GM12878 (cell line): ENCODE data around the gene CMC1. TPM values are rescaled to one million over a fixed set of nuclear protein-coding genes. Genes with fewer than 3 reads are reported as not detected.
"Not testable (repeated sequence)": the region's sequence is repeated elsewhere in the genome, so short reads cannot be mapped to it uniquely, and the experiment has no call there.

Experiments used
- ATAC-seq: fragments of 200-7000 bp; cut with Tn5 transposase; 3 replicates; pipeline ENCODE4 v1.9.1; 2020; ENCODE audit warnings: mild to moderate bottlenecking, moderate library complexity
- BruUV-seq: library from RNA; stranded (reverse); fragments of 400-500 nt; replicated peaks from 2 replicates; lab custom pipeline; 2021; lab: Mats Ljungman, UMichigan
- CTCF ChIA-PET: fragments of 300-600 bp; sonication (Branson Sonifier 250); formaldehyde crosslinking; extraction: SDS; loops from one replicate; lab custom pipeline; 2021; ENCODE audit warnings: inconsistent platforms; lab: Yijun Ruan, JAX
- POLR2A ChIA-PET: fragments of 350-600 bp; formaldehyde crosslinking; extraction: SDS; loops from one replicate; lab custom pipeline; 2021; ENCODE audit warnings: inconsistent platforms; lab: Charles Lee
- RAD21 ChIA-PET: fragments of 300-600 bp; sonication (Branson Sonifier 250); formaldehyde crosslinking; loops from one replicate; lab custom pipeline; 2023; ENCODE audit warnings: antibody characterized with exemption; ENCODE audit not compliant: unreplicated experiment; lab: Charles Lee
- SMC1A ChIA-PET: fragments of 300-600 bp; sonication (Branson Sonifier 250); formaldehyde crosslinking; loops from one replicate; lab custom pipeline; 2023; ENCODE audit not compliant: unreplicated experiment, uncharacterized antibody; lab: Charles Lee
- DNase-seq: peaks from one replicate; pipeline ENCODE4 v3.0.0-alpha.2; 2011; ENCODE audit warnings: low read depth, low spot score
- FAIRE-seq: peaks from 3 replicates; lab custom pipeline; 2011; peaks lifted over from hg19 to GRCh38; lab: Jason Lieb, UNC
- H2AFZ ChIP-seq: 2 replicates; pipeline ENCODE4 v1.6.0; 2011; ENCODE audit warnings: low read depth, low read length, control low read depth; ENCODE audit not compliant: control insufficient read depth
- H3K27ac ChIP-seq: 2 replicates; pipeline ENCODE4 v1.5.1; 2011; ENCODE audit warnings: control low read depth; ENCODE audit not compliant: control insufficient read depth, insufficient read depth
- H3K27me3 ChIP-seq, 2 experiments: replicated peaks in 1 of 2; 2 replicates each; pipeline versions ENCODE4 v1.6.0 to v1.6.1; 2011; ENCODE audit warnings: low read length in 1 of 2; ENCODE audit not compliant: control insufficient read depth in 2 of 2, insufficient read depth in 2 of 2
- H3K36me3 ChIP-seq, 2 experiments: 2 replicates each; pipeline ENCODE4 v1.5.1; 2011; ENCODE audit warnings: low read length in 1 of 2; ENCODE audit not compliant: control insufficient read depth in 2 of 2, insufficient read depth in 2 of 2
- H3K4me1 ChIP-seq: 2 replicates; pipeline ENCODE4 v1.6.1; 2011; ENCODE audit warnings: mild to moderate bottlenecking, low read length, moderate library complexity, mixed read lengths; ENCODE audit not compliant: control insufficient read depth, insufficient read depth
- H3K4me2 ChIP-seq: 2 replicates; pipeline ENCODE4 v1.6.0; 2011; ENCODE audit warnings: control low read depth; ENCODE audit not compliant: control insufficient read depth, insufficient read depth
- H3K4me3 ChIP-seq: fragments of 200-600 bp; sonication (generic); 2 replicates; pipeline ENCODE4 v1.5.1; 2016
- H3K79me2 ChIP-seq: 2 replicates; pipeline ENCODE4 v1.6.0; 2011; ENCODE audit warnings: low read length; ENCODE audit not compliant: control insufficient read depth, insufficient read depth
- H3K9ac ChIP-seq: 2 replicates; pipeline ENCODE4 v1.8.0; 2011; ENCODE audit warnings: low read length, control low read depth, mixed read lengths; ENCODE audit not compliant: control insufficient read depth, insufficient read depth
- H3K9me3 ChIP-seq: replicated peaks from 3 replicates; pipeline ENCODE4 v1.5.1; 2011; ENCODE audit warnings: mild to moderate bottlenecking, low read length; ENCODE audit not compliant: control insufficient read depth, insufficient read depth
- H4K20me1 ChIP-seq: 2 replicates; pipeline ENCODE4 v1.6.0; 2011; ENCODE audit not compliant: control insufficient read depth, insufficient read depth
- ATF3 ChIP-seq: IDR thresholded peaks from 2 replicates; pipeline ENCODE4 v1.6.1; 2011; ENCODE audit warnings: low read depth, mild to moderate bottlenecking, low read length, moderate library complexity, borderline replicate concordance; ENCODE audit errors: extremely low read depth
- BRCA1 ChIP-seq: IDR thresholded peaks from 2 replicates; pipeline ENCODE4 v1.6.1; 2011; ENCODE audit warnings: low read depth, low read length, improper control_type of control experiment
- CEBPZ ChIP-seq: fragments of 150-350 bp; IDR thresholded peaks from 2 replicates; pipeline ENCODE4 v1.6.1; 2016; ENCODE audit warnings: low read depth, low read length
- DPF2 ChIP-seq: fragments of 450-650 bp; IDR thresholded peaks from 2 replicates; pipeline ENCODE4 v1.6.1; 2017; ENCODE audit warnings: mild to moderate bottlenecking
- HDGF ChIP-seq: fragments of 450-650 bp; IDR thresholded peaks from 2 replicates; pipeline ENCODE4 v1.6.1; 2016; ENCODE audit warnings: antibody characterized with exemption
- IKZF2 ChIP-seq, 2 experiments: fragments of 450-650 bp; IDR thresholded peaks; 2 replicates each; pipeline ENCODE4 v1.6.1; 2017; ENCODE audit warnings: mild to moderate bottlenecking in 2 of 2, moderate library complexity in 2 of 2
- MYB ChIP-seq: fragments of 150-350 bp; IDR thresholded peaks from 2 replicates; pipeline ENCODE4 v1.6.1; 2014; ENCODE audit warnings: mild to moderate bottlenecking, low read depth, low read length, borderline replicate concordance
- NR2F1 ChIP-seq: fragments of 450-650 bp; conservative IDR thresholded peaks from 2 replicates; pipeline ENCODE4 v1.6.1; 2017; ENCODE audit warnings: mild to moderate bottlenecking
- SP1 ChIP-seq: IDR thresholded peaks from one replicate; pipeline ENCODE4 v1.6.1; 2011; ENCODE audit warnings: low read depth, low read length
- TARDBP ChIP-seq: IDR thresholded peaks from 2 replicates; pipeline ENCODE4 v1.6.1; 2016; ENCODE audit warnings: borderline replicate concordance
- WGBS: methylation state at CpG from one replicate; pipeline ENCODE4 v1.1.6; 2016; ENCODE audit warnings: low lambda C conversion rate; ENCODE audit not compliant: insufficient replicate concordance, insufficient coverage; ENCODE audit errors: missing lambda C conversion rate; 5-methylcytosine and 5-hydroxymethylcytosine counted together
- in situ Hi-C: fragments of 300-500 bp; cut with MboI; formaldehyde crosslinking; loops from 9 replicates; pipeline ENCODE4 v1.14.3; 2018; ENCODE audit warnings: mixed read lengths
- intact Hi-C: fragments of 100-400 bp; cut with micrococcal nuclease; formaldehyde crosslinking; loops from one replicate; pipeline ENCODE4 v1.14.2; 2022; ENCODE audit not compliant: unreplicated experiment
- polyA plus RNA-seq, 11 experiments: library from polyadenylated mRNA; depleted of rRNA in 4 of 11; unstranded in 6 of 11; stranded (reverse) in 5 of 11; fragments of >200 nt; fragmentation: Nextera tagmentation in 4 of 11; fragmentation: Illumina TruSeq in 1 of 11; extraction: Ambion mirVana in 4 of 11; extraction: Trizol in 1 of 11; gene quantifications; 1 replicate in 1 of 11; 2 replicates in 10 of 11; pipeline versions ENCODE4 v1.2.1 to v1.2.3, GENCODE V29; 2011 to 2016; ENCODE audit warnings: inconsistent platforms in 2 of 11, missing spikeins in 2 of 11, low read depth in 1 of 11
- total RNA-seq, 4 experiments: library from RNA; depleted of rRNA in 3 of 4; stranded (reverse); fragments of >200 nt in 3 of 4; fragmentation: Illumina TruSeq in 1 of 4; extraction: Trizol in 1 of 4; gene quantifications; 2 replicates each; pipeline versions ENCODE4 v1.2.1 to v1.2.3, GENCODE V29; 2013 to 2021
- TF ChIP-seq, protein P1 (sequence below): fragments of 450-650 bp; IDR thresholded peaks from 2 replicates; pipeline ENCODE4 v1.6.1; 2017; ENCODE audit warnings: mild to moderate bottlenecking, moderate library complexity

CMC1 gene
- total and polyA plus RNA-seq, 10 of the 15 experiments (the other 5 are each of a cell fraction or from before 2014, with no cell fraction given) = 12.3 to 118 (median 29.3) TPM

DNA sequence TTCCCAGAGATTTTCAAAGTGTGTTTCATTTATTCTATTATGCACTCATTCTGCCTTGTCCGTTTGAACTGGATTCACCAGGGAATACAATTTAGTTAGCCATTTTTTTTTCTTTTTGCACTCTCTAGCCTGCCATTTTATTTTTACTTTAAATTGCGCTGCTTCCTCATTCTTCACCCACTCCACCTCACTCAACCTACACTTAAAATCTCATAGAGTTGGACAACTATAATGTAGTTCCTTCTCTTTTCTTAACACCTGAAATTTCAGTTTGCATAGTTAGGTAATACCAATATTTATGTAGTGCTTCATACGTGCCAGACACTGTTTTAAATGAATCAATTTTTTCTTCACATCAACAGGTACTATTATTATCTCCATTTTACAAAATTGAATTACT, 42.4 kb upstream of the CMC1 start:
- no peak for TF ChIP-seq ATF3
- TF ChIP-seq SP1 = no peak
- TF ChIP-seq NR2F1 = no peak
- TF ChIP-seq TARDBP = no peak
- TF ChIP-seq HDGF = no peak
- TF ChIP-seq MYB = no peak
- TF ChIP-seq, protein P1, sequence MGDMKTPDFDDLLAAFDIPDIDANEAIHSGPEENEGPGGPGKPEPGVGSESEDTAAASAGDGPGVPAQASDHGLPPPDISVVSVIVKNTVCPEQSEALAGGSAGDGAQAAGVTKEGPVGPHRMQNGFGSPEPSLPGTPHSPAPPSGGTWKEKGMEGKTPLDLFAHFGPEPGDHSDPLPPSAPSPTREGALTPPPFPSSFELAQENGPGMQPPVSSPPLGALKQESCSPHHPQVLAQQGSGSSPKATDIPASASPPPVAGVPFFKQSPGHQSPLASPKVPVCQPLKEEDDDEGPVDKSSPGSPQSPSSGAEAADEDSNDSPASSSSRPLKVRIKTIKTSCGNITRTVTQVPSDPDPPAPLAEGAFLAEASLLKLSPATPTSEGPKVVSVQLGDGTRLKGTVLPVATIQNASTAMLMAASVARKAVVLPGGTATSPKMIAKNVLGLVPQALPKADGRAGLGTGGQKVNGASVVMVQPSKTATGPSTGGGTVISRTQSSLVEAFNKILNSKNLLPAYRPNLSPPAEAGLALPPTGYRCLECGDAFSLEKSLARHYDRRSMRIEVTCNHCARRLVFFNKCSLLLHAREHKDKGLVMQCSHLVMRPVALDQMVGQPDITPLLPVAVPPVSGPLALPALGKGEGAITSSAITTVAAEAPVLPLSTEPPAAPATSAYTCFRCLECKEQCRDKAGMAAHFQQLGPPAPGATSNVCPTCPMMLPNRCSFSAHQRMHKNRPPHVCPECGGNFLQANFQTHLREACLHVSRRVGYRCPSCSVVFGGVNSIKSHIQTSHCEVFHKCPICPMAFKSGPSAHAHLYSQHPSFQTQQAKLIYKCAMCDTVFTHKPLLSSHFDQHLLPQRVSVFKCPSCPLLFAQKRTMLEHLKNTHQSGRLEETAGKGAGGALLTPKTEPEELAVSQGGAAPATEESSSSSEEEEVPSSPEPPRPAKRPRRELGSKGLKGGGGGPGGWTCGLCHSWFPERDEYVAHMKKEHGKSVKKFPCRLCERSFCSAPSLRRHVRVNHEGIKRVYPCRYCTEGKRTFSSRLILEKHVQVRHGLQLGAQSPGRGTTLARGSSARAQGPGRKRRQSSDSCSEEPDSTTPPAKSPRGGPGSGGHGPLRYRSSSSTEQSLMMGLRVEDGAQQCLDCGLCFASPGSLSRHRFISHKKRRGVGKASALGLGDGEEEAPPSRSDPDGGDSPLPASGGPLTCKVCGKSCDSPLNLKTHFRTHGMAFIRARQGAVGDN = no peak
- no peak for TF ChIP-seq CEBPZ
- TF ChIP-seq BRCA1 = no peak
- TF ChIP-seq IKZF2 (IDR thresholded peaks at IDR 0.05) = no peak
- TF ChIP-seq DPF2 = no peak
- Histone ChIP-seq H3K4me3 (no peak overlapping the region), H2AFZ (no peak overlapping the region), H3K27me3 (no peaks in the 10 kb centered on the region), H3K4me1 (no peaks in the 10 kb centered on the region), H3K27ac (no peak overlapping the region), H3K4me2 (no peak overlapping the region), H4K20me1 (no peaks in the 10 kb centered on the region), H3K36me3 (no peaks in the 10 kb centered on the region), H3K9ac (no peak overlapping the region), H3K79me2 (no peaks in the 10 kb centered on the region), H3K9me3 (no peaks in the 10 kb centered on the region)
- ATAC-seq (no peak), DNase-seq (no peak), FAIRE-seq (no peak)
- in situ Hi-C loops (no loop called here), intact Hi-C loops (no loop called here)
- ChIA-PET CTCF (no interaction called here), RAD21 (no interaction called here), POLR2A (no interaction called here), SMC1A (interaction anchor here (1.5 kb wide), 1 partner anchor 9 kb away, joined by 4 read pairs; no protein-coding TSS in a partner anchor)
- no TSS peak for BruUV-seq
- 34% methylated on average over 3 of the region's 3 CpGs for WGBS

DNA sequence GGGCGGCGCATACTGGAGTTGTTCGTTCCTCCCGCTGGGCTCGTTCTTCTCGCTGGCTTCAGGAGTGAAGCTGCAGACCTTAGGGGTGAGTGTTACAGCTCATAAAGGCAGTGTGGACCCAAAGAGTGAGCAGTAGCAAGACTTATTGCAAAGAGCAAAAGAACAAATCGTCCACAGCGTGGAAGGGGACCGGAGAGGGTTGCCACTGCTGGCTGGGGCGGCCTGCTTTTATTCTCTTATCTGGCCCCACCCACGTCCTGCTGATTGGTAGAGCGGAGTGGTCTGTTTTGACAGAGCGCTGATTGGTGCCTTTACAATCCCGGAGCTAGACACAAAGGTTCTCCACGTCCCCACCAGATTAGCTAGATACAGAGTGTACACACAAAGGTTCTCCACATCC, 41.8 kb upstream of the CMC1 start:
- H3K4me3 ChIP-seq, H3K4me2 ChIP-seq, H3K9me3 ChIP-seq, H3K79me2 ChIP-seq, H3K4me1 ChIP-seq, BruUV-seq, H4K20me1 ChIP-seq, RAD21 ChIA-PET, H3K27me3 ChIP-seq, H3K36me3 ChIP-seq, in situ Hi-C loops, CTCF ChIA-PET, H2AFZ ChIP-seq, FAIRE-seq, H3K9ac ChIP-seq, SMC1A ChIA-PET, ATAC-seq, H3K27ac ChIP-seq, DNase-seq, intact Hi-C loops: not testable (repeated sequence)
- POLR2A ChIA-PET = interaction anchor here (1.0 kb wide), 1 partner anchor 235 kb away, joined by 3 read pairs; no protein-coding TSS in a partner anchor
- WGBS = 55% methylated on average over 15 of the region's 15 CpGs
